GM18498 (cell line): ENCODE measurements around the gene SIRT3.

Experiments
- ATAC-seq: cut with Tn5 transposase; IDR thresholded peaks from one replicate; pipeline ENCODE4 v1.9.1; 2021; ENCODE audit warnings: mild to moderate bottlenecking, moderate library complexity; ENCODE audit not compliant: unreplicated experiment

Gene SIRT3

GRCh38 chr11:235997-236773 lies at the start of gene SIRT3:
SIRT3 (minus strand) TSS chr11:236342; CDS start chr11:236328, 14 bp downstream.
- ATAC-seq, result peak; percentile 77

- no peak for ATAC-seq
Measured at GRCh38 chr11:285894-286220, 49.7 kb upstream of the SIRT3 start.

DNA sequence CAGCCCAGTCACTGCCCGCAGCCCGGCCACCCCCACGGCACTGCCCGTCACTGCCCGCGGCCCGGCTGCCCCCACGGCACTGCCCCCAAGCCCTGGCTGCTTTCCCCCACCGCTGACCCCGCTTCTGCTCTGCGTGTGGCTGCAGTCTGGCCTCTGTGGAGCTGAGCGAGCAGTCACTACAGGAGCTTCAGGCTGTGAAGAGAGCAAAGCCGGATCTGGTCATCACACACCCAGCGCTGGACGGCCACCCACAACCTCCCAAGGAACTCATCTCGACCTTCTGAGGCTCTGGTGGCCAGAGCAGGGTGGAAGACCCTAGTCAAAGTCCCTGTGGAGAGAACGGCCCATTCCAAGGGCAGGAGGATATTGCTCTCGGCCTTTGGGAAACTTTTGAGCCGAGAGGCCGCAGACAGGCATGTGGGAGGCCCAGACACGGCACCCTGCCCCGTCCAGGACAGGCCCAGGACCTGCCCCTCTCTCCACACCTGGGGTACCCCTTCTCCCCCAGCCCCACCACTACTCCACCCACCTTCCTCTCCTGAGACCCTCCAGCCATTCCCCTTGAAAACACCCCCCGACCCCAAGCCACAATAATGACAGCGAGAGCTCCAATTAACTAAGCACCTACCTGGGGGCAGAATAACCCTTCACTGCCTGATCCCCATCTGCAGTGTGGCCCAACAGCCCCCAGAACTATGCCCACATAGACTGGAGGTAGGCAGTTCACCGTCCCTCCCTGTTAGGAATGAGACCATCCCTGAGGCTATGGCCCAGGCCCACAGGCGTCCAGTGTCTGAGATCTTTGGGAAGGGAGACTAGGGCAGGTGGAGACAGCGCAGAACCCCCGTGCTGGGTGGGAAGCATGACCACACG lies 49.1 kb upstream of the SIRT3 start:
- no peak for ATAC-seq

- no peak for ATAC-seq
Measured at GRCh38 chr11:284105-285020, 48.2 kb upstream of the SIRT3 start.

DNA sequence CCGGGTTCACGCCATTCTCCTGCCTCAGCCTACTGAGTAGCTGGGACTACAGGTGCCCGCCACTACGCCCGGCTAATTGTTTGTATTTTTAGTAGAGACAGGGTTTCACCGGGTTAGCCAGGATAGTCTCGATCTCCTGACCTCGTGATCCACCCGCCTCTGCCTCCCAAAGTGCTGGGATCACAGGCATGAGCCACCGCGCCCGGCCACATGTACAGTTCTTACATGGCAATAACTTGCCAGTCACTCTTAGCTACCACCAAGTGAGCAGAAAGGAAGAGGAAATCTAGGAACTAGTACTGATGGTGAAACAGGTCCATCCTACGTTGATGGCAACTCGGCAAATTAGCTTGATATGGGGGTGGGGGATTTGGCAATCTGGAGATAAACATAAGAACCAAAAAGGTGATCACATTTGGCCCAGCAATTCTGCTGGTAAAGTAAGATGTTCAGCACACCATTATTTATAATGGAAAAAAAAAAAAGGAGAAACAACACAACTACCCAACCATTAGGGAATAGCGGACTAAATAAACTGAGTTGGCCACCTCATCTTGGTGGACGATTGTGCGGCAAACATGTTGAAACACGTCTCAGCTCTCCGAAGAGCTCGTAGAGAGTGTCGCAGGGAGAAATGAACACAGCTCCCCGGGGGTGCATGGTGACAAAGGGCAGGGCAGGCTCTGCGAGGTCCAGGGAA lies 47.4 kb upstream of the SIRT3 start:
- no peak for ATAC-seq

GRCh38 chr11:282630-283360 lies 46.7 kb upstream of the SIRT3 start:
- no peak for ATAC-seq

DNA sequence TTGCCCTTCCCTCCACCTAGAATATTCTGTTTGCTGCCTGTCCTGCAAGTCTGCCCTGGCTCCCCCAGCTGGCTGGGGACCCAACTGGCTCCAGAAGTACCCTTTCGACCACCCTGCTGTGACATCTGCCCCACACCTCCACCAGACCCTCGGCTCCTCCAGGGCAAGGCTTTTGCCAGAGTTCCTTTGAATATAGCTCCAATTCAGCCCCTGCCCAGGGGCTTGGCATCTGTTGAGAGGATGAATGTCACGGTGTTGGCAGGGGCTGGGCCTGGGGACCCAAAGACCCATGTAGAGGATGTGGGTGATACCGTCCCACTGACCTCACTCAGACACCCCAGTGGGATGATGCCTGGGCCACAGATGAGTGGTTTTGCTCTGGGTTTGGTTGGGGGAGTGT lies 46.0 kb upstream of the SIRT3 start:
- no peak for ATAC-seq

DNA sequence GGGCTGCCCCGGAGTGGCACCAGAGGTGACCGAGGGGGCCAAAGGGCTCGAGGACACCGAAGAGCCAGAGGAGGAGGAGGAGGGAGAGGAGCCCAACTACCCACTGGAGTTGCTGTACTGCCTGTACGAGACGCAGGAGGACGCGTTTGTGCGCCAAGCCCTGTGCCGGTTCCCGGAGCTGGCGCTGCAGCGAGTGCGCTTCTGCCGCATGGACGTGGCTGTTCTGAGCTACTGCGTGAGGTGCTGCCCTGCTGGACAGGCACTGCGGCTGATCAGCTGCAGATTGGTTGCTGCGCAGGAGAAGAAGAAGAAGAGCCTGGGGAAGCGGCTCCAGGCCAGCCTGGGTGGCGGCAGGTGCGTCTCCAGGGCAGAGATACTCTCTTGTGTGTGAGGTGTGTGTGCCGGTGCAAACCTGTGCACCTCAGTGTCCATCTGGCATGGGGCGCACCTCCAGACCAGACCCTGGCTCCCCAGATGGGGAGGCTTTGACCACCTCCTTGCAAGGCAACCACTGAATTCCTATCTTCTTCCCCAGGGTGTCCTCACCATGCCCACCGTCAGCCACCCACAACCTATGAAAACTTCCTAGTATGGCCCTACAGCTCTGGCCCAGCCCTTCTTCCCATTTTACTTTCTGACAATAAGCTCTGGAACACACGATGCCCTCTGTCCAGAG lies 45.5 kb upstream of the SIRT3 start:
- ATAC-seq, result no peak

DNA sequence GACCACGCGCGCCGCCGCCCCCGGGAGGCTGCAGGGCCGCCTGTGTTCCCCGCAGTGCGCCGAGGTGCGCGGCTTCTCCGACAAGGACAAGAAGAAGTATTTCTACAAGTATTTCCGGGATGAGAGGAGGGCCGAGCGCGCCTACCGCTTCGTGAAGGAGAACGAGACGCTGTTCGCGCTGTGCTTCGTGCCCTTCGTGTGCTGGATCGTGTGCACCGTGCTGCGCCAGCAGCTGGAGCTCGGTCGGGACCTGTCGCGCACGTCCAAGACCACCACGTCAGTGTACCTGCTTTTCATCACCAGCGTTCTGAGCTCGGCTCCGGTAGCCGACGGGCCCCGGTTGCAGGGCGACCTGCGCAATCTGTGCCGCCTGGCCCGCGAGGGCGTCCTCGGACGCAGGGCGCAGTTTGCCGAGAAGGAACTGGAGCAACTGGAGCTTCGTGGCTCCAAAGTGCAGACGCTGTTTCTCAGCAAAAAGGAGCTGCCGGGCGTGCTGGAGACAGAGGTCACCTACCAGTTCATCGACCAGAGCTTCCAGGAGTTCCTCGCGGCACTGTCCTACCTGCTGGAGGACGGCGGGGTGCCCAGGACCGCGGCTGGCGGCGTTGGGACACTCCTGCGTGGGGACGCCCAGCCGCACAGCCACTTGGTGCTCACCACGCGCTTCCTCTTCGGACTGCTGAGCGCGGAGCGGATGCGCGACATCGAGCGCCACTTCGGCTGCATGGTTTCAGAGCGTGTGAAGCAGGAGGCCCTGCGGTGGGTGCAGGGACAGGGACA lies 44.8 kb upstream of the SIRT3 start:
- no peak for ATAC-seq

DNA sequence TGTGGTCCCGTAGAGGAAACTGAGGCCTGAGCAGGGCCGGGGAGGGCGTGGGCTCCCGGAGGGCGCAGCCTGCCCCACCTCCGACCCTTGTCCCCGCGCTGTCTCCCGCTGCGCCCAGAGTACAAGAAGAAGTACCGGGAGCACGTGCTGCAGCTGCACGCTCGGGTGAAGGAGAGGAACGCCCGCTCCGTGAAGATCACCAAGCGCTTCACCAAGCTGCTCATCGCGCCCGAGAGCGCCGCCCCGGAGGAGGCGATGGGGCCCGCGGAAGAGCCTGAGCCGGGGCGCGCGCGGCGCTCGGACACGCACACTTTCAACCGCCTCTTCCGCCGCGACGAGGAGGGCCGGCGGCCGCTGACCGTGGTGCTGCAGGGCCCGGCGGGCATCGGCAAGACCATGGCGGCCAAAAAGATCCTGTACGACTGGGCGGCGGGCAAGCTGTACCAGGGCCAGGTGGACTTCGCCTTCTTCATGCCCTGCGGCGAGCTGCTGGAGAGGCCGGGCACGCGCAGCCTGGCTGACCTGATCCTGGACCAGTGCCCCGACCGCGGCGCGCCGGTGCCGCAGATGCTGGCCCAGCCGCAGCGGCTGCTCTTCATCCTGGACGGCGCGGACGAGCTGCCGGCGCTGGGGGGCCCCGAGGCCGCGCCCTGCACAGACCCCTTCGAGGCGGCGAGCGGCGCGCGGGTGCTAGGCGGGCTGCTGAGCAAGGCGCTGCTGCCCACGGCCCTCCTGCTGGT lies 44.0 kb upstream of the SIRT3 start:
- no peak for ATAC-seq

GRCh38 chr11:279040-279965 lies 43.2 kb upstream of the SIRT3 start:
- no peak for ATAC-seq

DNA sequence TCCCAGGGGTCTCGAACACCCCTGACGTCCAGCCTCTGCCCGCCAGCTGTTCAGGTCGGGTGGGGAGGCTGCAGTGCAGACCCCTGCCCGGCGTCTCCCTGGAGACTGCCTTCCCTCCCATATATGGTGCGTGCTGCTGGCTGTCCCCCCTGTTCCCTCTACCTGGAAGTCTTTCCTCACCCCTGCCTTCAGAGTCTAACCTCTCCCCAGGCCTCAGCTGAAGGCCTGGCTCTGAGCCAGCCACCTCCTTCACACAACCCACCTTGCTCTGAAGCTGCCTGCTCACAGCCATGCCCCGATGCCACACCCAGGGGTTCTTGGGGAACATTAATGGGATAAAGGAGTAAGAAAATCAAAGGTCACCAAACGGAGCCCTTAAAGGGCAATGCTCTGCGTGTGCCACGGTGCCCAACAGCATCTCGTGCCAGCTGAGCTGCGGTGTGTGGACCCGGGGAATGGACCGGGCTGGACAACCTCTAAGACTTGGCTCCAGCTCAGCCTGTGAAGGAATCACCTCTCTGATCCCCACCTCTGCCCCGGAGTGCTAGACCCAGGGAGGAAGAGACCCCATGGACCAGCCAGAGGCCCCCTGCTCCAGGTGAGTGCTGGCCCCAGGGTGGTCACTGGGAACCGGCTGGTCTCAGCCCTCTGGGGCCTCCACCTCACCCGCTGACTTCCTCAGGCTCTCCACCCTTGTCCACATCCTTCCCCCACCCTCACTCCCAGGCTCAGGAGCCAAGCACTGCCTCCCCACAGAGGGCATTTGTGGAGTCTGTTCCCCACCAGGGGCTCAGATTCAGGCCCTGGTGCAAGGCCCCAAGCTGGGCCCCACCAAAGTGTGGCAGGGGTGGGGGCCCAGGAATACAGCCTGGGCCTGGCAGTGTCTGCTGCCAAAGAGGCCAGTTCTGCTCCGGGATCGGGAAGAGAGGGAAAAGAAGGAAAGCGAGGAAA lies 42.1 kb upstream of the SIRT3 start, which contains the start of gene NLRP6:
Gene NLRP6, plus strand, starts transcription at position 407 of the 951 bp plus-strand sequence. Its CDS starts 163 bp downstream, at position 570.
- ATAC-seq, result no peak

DNA sequence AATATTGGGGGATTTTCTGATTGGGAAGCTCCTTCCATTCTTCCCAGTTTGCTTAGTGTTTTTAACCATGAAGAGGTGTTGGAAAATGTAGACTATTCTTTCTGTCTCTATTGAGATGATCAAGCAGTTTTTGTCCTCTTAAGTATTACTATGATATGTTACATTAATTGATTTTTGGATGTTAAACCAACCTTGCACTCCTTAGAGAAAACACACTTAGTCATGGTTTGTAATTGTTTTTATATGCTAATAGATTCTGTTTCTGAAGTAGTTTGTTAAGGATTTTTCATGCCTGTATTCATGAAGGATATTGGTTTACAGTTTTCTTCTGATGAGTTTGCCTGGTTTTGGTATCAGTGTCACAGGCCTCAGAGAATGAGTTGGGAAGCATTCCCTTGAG lies 40.1 kb upstream of the SIRT3 start:
- ATAC-seq, result no peak

GRCh38 chr11:272931-273198 lies 36.7 kb upstream of the SIRT3 start:
- no peak for ATAC-seq

GRCh38 chr11:272195-272930 lies 36.2 kb upstream of the SIRT3 start:
- ATAC-seq, result no peak
